IMR-90 (cell line): Measurements from ENCODE around the gene ITM2C. TPM values are rescaled to one million over a fixed set of nuclear protein-coding genes. Genes with fewer than 3 reads are reported as not detected.

ENCODE experiments used
- ATAC-seq: fragments of 200-7000 bp; cut with Tn5 transposase; 2 replicates; pipeline ENCODE4 v1.9.1; 2020; ENCODE audit warnings: low read depth, mild to moderate bottlenecking, moderate library complexity
- BruUV-seq: library from RNA; stranded (reverse); fragments of 400-500 nt; replicated peaks from 2 replicates; lab custom pipeline; 2021; lab: Mats Ljungman, UMichigan
- CTCF ChIA-PET: fragments of 300-600 bp; formaldehyde crosslinking; extraction: SDS; loops from one replicate; lab custom pipeline; 2021; ENCODE audit warnings: antibody characterized with exemption; lab: Yijun Ruan, JAX
- POLR2A ChIA-PET: fragments of 300-600 bp; sonication (Branson Sonifier 250); formaldehyde crosslinking; loops from one replicate; lab custom pipeline; 2022; ENCODE audit warnings: antibody characterized with exemption; ENCODE audit not compliant: unreplicated experiment; lab: Charles Lee
- DNase-seq: peaks from one replicate; pipeline ENCODE4 v3.0.0; 2013
- H2AFZ ChIP-seq: replicated peaks from 2 replicates; pipeline ENCODE3; 2013; ENCODE audit warnings: low read length, mild to moderate bottlenecking; ENCODE audit not compliant: poor library complexity
- H2AK5ac ChIP-seq: 2 replicates; pipeline ENCODE4 v1.6.1; 2013; ENCODE audit warnings: low read depth, low read length, inconsistent platforms
- H2AK9ac ChIP-seq: replicated peaks from 2 replicates; pipeline ENCODE3; 2013; ENCODE audit warnings: mild to moderate bottlenecking, low read depth, low read length, moderate library complexity; ENCODE audit not compliant: poor library complexity
- H2BK120ac ChIP-seq: 2 replicates; pipeline ENCODE4 v1.6.1; 2013; ENCODE audit warnings: low read depth, low read length, inconsistent platforms
- H2BK15ac ChIP-seq: 3 replicates; pipeline ENCODE4 v1.6.1; 2013; ENCODE audit warnings: low read depth, low read length, inconsistent platforms
- H2BK20ac ChIP-seq: 2 replicates; pipeline ENCODE4 v1.6.1; 2013; ENCODE audit warnings: low read depth, mild to moderate bottlenecking, inconsistent platforms, low read length, moderate library complexity
- H2BK5ac ChIP-seq: 2 replicates; pipeline ENCODE4 v1.6.1; 2013; ENCODE audit warnings: mild to moderate bottlenecking, low read depth, low read length, inconsistent platforms; ENCODE audit not compliant: poor library complexity, severe bottlenecking
- H3K14ac ChIP-seq: replicated peaks from 2 replicates; pipeline ENCODE4 v1.6.1; 2013; ENCODE audit warnings: low read depth, low read length, inconsistent platforms
- H3K18ac ChIP-seq: 2 replicates; pipeline ENCODE4 v1.6.1; 2013; ENCODE audit warnings: low read depth, low read length, control low read depth
- H3K23ac ChIP-seq: 2 replicates; pipeline ENCODE4 v1.6.1; 2013; ENCODE audit warnings: low read depth, low read length, inconsistent platforms
- H3K27ac ChIP-seq: 2 replicates; pipeline ENCODE4 v1.5.1; 2013; ENCODE audit warnings: mild to moderate bottlenecking, control low read depth, low read length; ENCODE audit not compliant: insufficient read depth
- H3K27me3 ChIP-seq: 2 replicates; pipeline ENCODE4 v1.6.1; 2013; ENCODE audit warnings: low read length; ENCODE audit not compliant: control insufficient read depth, insufficient read depth
- H3K36me3 ChIP-seq: 2 replicates; pipeline ENCODE4 v1.6.1; 2013; ENCODE audit warnings: low read length, mixed read lengths; ENCODE audit not compliant: control insufficient read depth, insufficient read depth
- H3K4ac ChIP-seq: 2 replicates; pipeline ENCODE4 v1.6.1; 2013; ENCODE audit warnings: low read depth, low read length, inconsistent platforms
- H3K4me1 ChIP-seq: 2 replicates; pipeline ENCODE4 v1.6.1; 2013; ENCODE audit warnings: low read length, mixed read lengths; ENCODE audit not compliant: control insufficient read depth, insufficient read depth
- H3K4me2 ChIP-seq: 2 replicates; pipeline ENCODE4 v1.6.1; 2013; ENCODE audit warnings: low read depth, mild to moderate bottlenecking, control low read depth, low read length, moderate library complexity
- H3K4me3 ChIP-seq: 2 replicates; pipeline ENCODE4 v1.5.1; 2013; ENCODE audit warnings: low read depth, mild to moderate bottlenecking, control low read depth, low read length, moderate library complexity; ENCODE audit not compliant: insufficient read depth
- H3K56ac ChIP-seq: 2 replicates; pipeline ENCODE4 v1.6.1; 2013; ENCODE audit warnings: low read length, inconsistent platforms; ENCODE audit not compliant: insufficient read depth; ENCODE audit errors: extremely low read depth
- H3K79me1 ChIP-seq, 2 experiments: 2 replicates each; pipeline ENCODE4 v1.6.1; 2013; ENCODE audit warnings: low read length in 2 of 2, inconsistent platforms in 1 of 2, low read depth in 1 of 2
- H3K9ac ChIP-seq: 2 replicates; pipeline ENCODE4 v1.6.1; 2013; ENCODE audit warnings: low read depth, low read length, control low read depth
- H3K9me1 ChIP-seq: 2 replicates; pipeline ENCODE4 v1.6.1; 2013; ENCODE audit warnings: low read length, inconsistent platforms; ENCODE audit not compliant: insufficient read depth
- H3K9me3 ChIP-seq: 2 replicates; pipeline ENCODE4 v1.6.1; 2013; ENCODE audit warnings: low read length; ENCODE audit not compliant: control insufficient read depth, insufficient read depth
- H4K20me1 ChIP-seq: 2 replicates; pipeline ENCODE4 v1.6.1; 2013; ENCODE audit warnings: low read length, inconsistent platforms; ENCODE audit not compliant: insufficient read depth
- H4K5ac ChIP-seq: 2 replicates; pipeline ENCODE4 v1.6.1; 2013; ENCODE audit warnings: mild to moderate bottlenecking, low read depth, low read length, control low read depth
- H4K8ac ChIP-seq, 2 experiments: 2 replicates each; pipeline ENCODE4 v1.6.1; 2013; ENCODE audit warnings: low read depth in 2 of 2, low read length in 2 of 2, control low read depth in 1 of 2, inconsistent platforms in 1 of 2
- H4K91ac ChIP-seq: 2 replicates; pipeline ENCODE4 v1.6.1; 2013; ENCODE audit warnings: low read depth, low read length, inconsistent platforms; ENCODE audit not compliant: insufficient read depth
- MXI1 ChIP-seq: IDR thresholded peaks from 2 replicates; pipeline ENCODE4 v1.6.1; 2012; ENCODE audit warnings: low read depth, mild to moderate bottlenecking, low read length, moderate library complexity, borderline replicate concordance
- WGBS, 2 experiments: methylation state at CpG; one replicate each; pipeline versions ENCODE4 v1.1.5 to v1.1.7; 2013; ENCODE audit warnings: missing lambda C conversion rate in 2 of 2; ENCODE audit not compliant: insufficient read length in 1 of 2; ENCODE audit errors: extremely low coverage in 2 of 2; 5-methylcytosine and 5-hydroxymethylcytosine counted together
- dilution Hi-C: fragments of 300-500 bp; cut with HindIII; formaldehyde crosslinking; loops from one replicate; pipeline ENCODE4 v1.14.3; 2018; ENCODE audit warnings: low sequenced_read_pairs; ENCODE audit not compliant: unreplicated experiment
- in situ Hi-C: fragments of 300-500 bp; cut with MboI; formaldehyde crosslinking; loops from 3 replicates; pipeline ENCODE4 v1.14.3; 2019; ENCODE audit warnings: low sequenced_read_pairs, inconsistent platforms, mixed read lengths
- intact Hi-C: fragments of 100-400 bp; cut with micrococcal nuclease; formaldehyde crosslinking; loops from 2 replicates; pipeline ENCODE4 v1.10.0; 2022
- polyA plus RNA-seq, 3 experiments: library from polyadenylated mRNA; depleted of rRNA; stranded (reverse); fragments of >200 nt; gene quantifications; 2 replicates each; pipeline ENCODE4 v1.2.3, GENCODE V29; 2012; ENCODE audit warnings: low replicate concordance in 1 of 3
- total RNA-seq: library from RNA; depleted of rRNA; stranded (reverse); fragments of >200 nt; gene quantifications from 2 replicates; pipeline ENCODE4 v1.2.3, GENCODE V29; 2012

ITM2C gene
- total and polyA plus RNA-seq, 2 of the 4 experiments (the other 2 are of a cell fraction) = 46.8 to 274 TPM

GRCh38 chr2:230863031-230863430, 1.7 kb upstream of the ITM2C start:
- Histone ChIP-seq H4K5ac (no peak overlapping the region), H2AK9ac (no peak overlapping the region), H3K36me3 (no peaks in the 10 kb centered on the region), H3K27me3 (peaks cover 26% of the 10 kb centered on the region), H3K9me1 (0 out of 2 replicates have a peak, but pooled peaks cover 4% of the 10 kb centered on the region), H2BK5ac (no peak overlapping the region), H4K20me1 (peaks cover 8% of the 10 kb centered on the region; the same call in 1 of the 2 replicates), H3K23ac (no peak overlapping the region), H3K9me3 (no peaks in the 10 kb centered on the region), H3K4ac (no peak overlapping the region), H3K27ac (no peak overlapping the region), H3K56ac (no peak overlapping the region), H2AK5ac (no peak overlapping the region), H3K14ac (no peak overlapping the region), H3K4me1 (peaks cover 6% of the 10 kb centered on the region; the same call in 1 of the 2 replicates), H2BK20ac (no peak overlapping the region), H4K91ac (no peak overlapping the region), H3K18ac (no peak overlapping the region), H3K9ac (no peak overlapping the region), H4K8ac (no peak overlapping the region), H2BK15ac (no peak overlapping the region), H2BK120ac (no peak overlapping the region), H3K79me1 (peaks cover 0 to 21% of the 10 kb centered on the region in 2 experiments; a peak in 2 of 4 replicates), H2AFZ (no peak overlapping the region), H3K4me2 (no peak overlapping the region), H3K4me3 (no peak overlapping the region)
- ATAC-seq (no peak), DNase-seq (no peak)
- in situ Hi-C loops (no loop called here), intact Hi-C loops (no loop called here), dilution Hi-C loops (no loop called here)
- no TSS peak for BruUV-seq
- no peak for TF ChIP-seq MXI1
- no CpG with 5 or more reads among the region's 8 CpGs for WGBS, 2 experiments
- ChIA-PET CTCF (no interaction called here), POLR2A (no interaction called here)
